Measurements from ENCODE around the gene WDR86.

- no peak for TF ChIP-seq CTCF (optimal IDR thresholded peaks at IDR 0.05 in 1 of 3, IDR thresholded peaks at IDR 0.05 in 1 of 3, conservative IDR thresholded peaks at IDR 0.05 in 1 of 3; ENCODE audit: extremely low read depth in 1 of 3, insufficient read depth in 2 of 3, low read length in 3 of 3)
- TF ChIP-seq EZH2 (IDR thresholded peaks at IDR 0.05; ENCODE audit: low read length): no peak
These were observed 19.9 kb upstream of the WDR86 start for GRCh38 chr7:151429560-151430331.
